22Rv1 (cell line): ENCODE results near the gene CCRL2.
"Not testable (repeated sequence)": the region's sequence is repeated elsewhere in the genome, so short reads cannot be mapped to it uniquely, and the experiment has no call there.

ENCODE experiments used
- H3K27ac ChIP-seq: fragments of 450-650 bp; 2 replicates; pipeline ENCODE4 v1.5.1; 2017
- ZFX ChIP-seq: fragments of 450-650 bp; IDR thresholded peaks from 2 replicates; pipeline ENCODE4 v1.6.1; 2017; ENCODE audit warnings: antibody characterized with exemption, borderline replicate concordance
- TF ChIP-seq, protein P1 (sequence below): fragments of 450-650 bp; IDR thresholded peaks from 2 replicates; pipeline ENCODE4 v1.5.1; 2017; ENCODE audit warnings: mild to moderate bottlenecking

Gene CCRL2

GRCh38 chr3:46416125-46416810 lies 9.2 kb downstream of the CCRL2 start:
- H3K27ac ChIP-seq, result no peak overlapping the region
- no peak for TF ChIP-seq ZFX
- TF ChIP-seq, protein P1, sequence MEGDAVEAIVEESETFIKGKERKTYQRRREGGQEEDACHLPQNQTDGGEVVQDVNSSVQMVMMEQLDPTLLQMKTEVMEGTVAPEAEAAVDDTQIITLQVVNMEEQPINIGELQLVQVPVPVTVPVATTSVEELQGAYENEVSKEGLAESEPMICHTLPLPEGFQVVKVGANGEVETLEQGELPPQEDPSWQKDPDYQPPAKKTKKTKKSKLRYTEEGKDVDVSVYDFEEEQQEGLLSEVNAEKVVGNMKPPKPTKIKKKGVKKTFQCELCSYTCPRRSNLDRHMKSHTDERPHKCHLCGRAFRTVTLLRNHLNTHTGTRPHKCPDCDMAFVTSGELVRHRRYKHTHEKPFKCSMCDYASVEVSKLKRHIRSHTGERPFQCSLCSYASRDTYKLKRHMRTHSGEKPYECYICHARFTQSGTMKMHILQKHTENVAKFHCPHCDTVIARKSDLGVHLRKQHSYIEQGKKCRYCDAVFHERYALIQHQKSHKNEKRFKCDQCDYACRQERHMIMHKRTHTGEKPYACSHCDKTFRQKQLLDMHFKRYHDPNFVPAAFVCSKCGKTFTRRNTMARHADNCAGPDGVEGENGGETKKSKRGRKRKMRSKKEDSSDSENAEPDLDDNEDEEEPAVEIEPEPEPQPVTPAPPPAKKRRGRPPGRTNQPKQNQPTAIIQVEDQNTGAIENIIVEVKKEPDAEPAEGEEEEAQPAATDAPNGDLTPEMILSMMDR, result no peak

- TF ChIP-seq ZFX, result no peak
- no peak overlapping the region for H3K27ac ChIP-seq
Measured at GRCh38 chr3:46416811-46417510, 9.9 kb downstream of the CCRL2 start.

DNA sequence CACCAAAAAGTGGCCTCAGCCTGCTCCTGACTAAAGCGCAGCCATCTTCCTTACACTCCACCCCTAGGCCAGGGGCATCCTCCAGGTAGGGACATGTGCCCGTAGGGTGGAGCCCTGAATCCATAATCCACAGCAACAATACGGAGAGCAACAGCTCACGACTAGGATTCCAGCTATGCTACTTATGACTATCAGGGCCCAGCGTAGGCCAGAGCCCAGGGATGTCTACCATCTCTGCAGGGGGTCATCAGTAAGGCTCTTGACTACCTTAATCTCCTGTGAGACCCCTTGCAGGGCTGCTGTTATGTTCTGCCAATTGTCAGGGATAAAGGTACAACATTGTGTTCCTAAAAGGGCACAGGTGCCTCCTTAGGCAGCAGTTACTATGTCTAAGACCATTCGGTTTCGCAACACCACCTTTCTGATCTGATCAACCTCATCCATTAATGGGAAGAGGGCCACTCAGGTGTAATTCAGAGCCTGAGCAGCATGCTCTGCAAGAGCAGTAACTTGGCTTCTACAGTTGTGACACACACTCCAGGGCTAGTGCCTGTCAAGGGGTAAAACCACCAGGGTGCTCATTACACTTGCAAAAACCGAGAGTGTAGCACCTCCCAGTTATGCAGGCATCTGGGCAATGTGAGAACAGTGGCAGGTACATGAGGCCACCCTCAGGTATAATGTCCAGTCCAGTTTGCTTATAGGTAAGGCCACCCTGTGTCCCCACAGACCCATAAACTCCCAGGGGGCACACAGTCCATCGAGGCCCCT lies 11.0 kb downstream of the CCRL2 start:
- TF ChIP-seq, protein P1, result no peak
- TF ChIP-seq ZFX, result no peak

DNA sequence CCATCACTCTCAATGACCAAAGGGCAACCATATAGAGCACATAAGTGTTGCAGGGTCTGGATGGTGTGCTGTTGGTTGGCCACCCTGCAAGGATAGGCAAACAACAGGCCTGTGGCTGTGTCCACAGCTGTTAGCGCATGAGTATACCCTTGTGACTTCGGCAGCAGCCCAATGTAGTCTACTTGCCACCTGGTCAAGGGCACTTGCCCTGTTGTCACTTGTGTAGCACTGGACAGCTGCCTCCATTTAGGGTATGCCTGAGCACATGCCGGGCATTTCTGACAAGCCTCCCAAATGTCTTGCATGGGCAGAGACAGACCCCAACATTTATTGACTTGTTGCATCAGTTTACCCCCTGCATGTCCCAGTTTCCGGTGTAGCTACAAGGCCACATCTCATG lies 12.8 kb downstream of the CCRL2 start:
- TF ChIP-seq ZFX, result no peak
- TF ChIP-seq, protein P1, result no peak
- H3K27ac ChIP-seq, result no peak overlapping the region

More for the DNA sequence above, 11.0 kb downstream of the CCRL2 start:
- H3K27ac ChIP-seq, result no peak overlapping the region

GRCh38 chr3:46420931-46421330 lies 13.9 kb downstream of the CCRL2 start:
- no peak overlapping the region for H3K27ac ChIP-seq
- TF ChIP-seq, protein P1, result no peak
- no peak for TF ChIP-seq ZFX

DNA sequence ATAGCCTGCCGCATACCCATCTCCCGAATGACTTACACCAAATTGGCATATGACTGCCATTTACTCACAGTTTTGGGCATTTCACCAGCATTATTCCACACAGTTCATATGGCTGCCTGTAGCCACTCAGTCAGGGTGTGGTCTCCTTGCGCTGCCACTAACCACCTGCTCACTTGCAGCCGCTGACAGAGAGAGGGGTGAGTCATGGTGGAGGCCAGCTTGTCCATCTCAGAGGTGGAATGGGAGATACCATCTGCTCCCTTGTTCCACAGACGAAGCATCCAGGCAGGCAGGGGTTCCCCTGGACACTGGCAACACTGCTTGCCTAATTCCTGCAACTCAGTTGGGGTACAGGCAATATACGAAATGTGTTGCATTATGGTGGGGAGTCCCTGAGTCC lies 15.6 kb downstream of the CCRL2 start:
- no peak overlapping the region for H3K27ac ChIP-seq
- TF ChIP-seq, protein P1, result no peak
- no peak for TF ChIP-seq ZFX

DNA sequence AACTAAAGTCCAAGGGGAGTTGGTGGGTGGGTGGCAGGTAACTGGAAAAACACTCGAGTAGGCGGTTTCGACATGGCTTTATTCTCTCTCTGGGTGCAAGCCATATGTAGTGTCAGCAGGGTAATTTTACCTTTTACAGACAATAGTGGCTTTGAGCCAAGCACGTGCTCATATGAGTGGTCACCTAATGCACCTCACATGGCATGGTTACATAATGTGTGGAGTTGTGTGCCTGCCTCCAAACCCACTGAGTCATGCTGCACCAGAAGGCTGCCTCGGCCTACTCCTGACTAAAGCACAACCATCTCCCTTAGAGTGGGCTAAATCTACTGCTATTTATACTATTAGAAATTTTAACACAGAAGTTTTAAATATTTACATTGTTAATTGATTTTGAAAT lies 16.5 kb downstream of the CCRL2 start:
- TF ChIP-seq, protein P1, result no peak
- no peak for TF ChIP-seq ZFX

DNA sequence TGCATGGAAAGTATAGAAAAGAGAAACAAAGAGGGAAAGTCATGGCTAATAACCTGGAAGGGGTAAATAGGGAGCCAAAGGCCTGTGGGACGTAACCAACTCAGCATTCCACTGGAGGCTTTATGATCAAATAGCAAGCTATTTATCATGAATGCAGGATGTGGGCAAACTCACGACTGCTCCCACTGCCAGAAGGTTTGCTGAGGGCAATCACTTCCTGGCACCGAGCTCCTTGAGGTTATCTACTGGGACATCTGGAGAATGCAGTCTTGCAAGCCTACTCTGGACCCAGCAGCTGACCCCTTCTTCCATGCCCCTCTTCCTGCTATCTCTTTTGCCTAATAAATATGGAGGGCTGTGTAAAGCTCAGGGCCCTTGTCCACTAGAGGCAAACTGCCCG lies 19.4 kb downstream of the CCRL2 start:
- not testable (repeated sequence) for H3K27ac ChIP-seq

More for the DNA sequence above, 16.5 kb downstream of the CCRL2 start:
- no peak overlapping the region for H3K27ac ChIP-seq

DNA sequence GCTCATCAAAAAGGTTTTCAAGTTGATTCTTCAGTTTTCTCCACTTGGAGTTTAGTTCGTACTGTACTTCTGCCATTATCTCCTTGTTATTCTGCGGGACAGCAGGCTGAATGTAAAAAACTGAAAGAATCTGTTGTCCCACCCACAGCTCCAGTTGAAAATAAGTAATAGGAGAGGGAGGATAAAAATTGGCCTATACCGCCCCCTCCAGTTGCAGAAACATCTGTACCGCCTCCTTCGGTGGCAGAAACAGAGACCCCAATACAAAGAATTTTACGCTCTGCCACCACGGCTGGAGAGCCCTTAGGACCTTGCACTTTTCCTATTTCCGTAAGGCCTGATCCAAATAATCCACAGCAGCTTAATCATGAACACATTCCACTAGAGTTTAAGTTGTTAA lies 20.3 kb downstream of the CCRL2 start:
- not testable (repeated sequence) for H3K27ac ChIP-seq
